Activated T-cell treated with anti-CD3 and anti-CD28 coated beads, Interleukin-2, amount 50 U/mL, for 48 hours (primary cell): ENCODE results near the gene NPFFR2.
"Not testable (repeated sequence)": the region's sequence is repeated elsewhere in the genome, so short reads cannot be mapped to it uniquely, and the experiment has no call there.

ENCODE experiments used
- DNase-seq, 2 experiments: peaks; one replicate each; pipeline ENCODE4 v3.0.0-alpha.2; 2020

NPFFR2 gene

GRCh38 chr4:72112514-72113156 lies 80.8 kb downstream of the NPFFR2 start:
- DNase-seq: no peak

DNA sequence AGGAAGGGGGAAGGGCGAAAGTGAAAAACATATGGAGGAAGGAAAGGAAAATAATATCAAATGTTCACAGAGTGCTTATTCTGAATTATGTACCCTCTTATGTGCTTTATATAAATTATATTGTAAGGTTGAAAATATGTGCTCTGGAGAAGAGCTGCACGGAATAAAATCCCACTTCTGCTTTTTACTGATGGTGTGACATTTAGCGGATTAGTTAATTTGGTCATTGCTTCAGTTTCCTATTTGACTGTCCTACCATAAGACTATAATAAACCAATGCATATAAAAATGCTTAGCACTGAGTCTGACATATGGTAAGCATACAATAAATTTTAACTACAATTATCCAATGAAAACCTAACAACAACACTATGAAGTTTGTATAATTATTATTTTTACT lies 86.2 kb downstream of the NPFFR2 start:
- DNase-seq: no peak

DNA sequence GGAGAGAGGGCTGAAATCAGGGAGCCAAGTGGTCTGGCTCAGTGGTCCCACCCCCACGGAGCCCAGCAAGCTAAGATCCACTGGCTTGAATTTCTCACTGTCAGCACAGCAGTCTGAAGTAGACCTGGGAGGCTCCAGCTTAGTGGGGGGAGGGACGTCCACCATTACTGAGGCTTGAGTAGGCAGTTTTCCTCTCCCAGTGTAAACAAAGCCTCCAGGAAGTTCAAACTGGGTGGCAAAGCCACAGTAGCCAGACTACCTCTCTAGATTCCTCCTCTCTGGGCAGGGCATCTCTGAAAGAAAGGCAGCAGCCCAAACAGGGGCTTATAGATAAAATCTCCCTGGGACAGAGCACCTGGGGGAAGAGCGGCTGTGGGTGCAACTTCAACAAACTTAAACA lies 88.1 kb downstream of the NPFFR2 start:
- DNase-seq: no peak

- DNase-seq: no peak
Measured at GRCh38 chr4:72128741-72129140, 96.9 kb downstream of the NPFFR2 start.

GRCh38 chr4:72136429-72136828 lies 104.6 kb downstream of the NPFFR2 start:
- no peak for DNase-seq

GRCh38 chr4:72139997-72140396 lies 108.2 kb downstream of the NPFFR2 start:
- not testable (repeated sequence) for DNase-seq

- DNase-seq: no peak
Measured at GRCh38 chr4:72144241-72144640, 112.4 kb downstream of the NPFFR2 start.

DNA sequence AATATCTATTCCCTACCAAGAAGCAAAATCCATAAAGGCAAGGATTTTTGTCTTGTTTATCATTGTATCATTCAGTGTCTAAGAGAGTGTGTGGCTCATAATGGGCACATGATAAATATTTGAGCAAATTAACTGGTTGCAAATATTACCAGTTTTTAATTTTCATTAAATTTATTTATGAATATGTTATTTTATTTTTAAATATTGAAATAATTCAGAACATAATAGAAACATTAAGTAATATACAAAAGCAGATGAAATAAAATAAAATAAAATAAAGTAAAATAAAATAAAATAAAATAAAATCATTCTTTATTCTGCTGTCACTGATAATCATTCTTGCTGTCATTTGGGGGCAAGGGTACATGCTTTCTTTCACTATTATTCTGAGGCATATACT lies 120.9 kb downstream of the NPFFR2 start:
- no peak for DNase-seq

- not testable (repeated sequence) for DNase-seq
Measured at GRCh38 chr4:72153634-72154033, 121.8 kb downstream of the NPFFR2 start.

- DNase-seq: not testable (repeated sequence)
Measured at GRCh38 chr4:72169285-72169684, 137.5 kb downstream of the NPFFR2 start.

DNA sequence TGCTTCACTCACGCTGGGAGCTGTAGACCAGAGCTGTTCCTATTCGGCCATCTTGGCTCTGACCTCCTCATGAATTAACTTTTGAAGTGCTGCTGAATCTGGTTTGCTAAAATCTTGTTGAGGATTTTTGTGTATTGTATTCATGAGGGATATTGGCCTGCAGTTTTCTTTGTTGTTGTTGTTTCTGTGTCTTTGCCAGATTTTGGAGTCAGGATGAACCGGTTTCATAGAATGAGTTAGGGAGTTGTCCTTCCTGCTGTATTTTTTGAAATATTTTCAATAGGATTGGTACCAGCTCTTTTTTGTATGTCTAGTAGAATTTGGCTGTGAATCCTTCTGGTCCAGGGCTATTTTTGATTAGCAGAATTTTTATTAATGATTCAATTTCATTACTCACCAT lies 138.1 kb downstream of the NPFFR2 start:
- DNase-seq: no peak

DNA sequence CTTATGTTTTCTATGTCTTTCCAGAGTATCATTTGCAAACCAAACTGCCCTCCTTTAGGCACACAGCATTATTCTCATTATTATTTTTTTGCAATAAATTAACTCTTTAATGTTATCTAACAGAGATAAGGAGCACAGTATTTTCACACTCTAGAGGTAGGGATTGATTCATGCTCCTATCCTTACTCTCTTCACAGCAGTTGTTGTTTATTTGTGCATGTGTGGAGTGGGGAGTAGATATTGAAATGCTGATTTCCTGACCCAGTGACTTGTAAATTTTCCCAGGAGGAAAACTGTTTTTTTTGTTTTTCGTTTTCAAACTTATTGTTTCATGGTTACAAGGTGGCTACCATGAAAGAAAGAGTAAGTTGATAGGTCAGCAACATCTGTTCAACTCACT lies 140.0 kb downstream of the NPFFR2 start:
- no peak for DNase-seq

- no peak for DNase-seq
Measured at GRCh38 chr4:72179342-72179741, 147.5 kb downstream of the NPFFR2 start.

GRCh38 chr4:72186714-72187113 lies 154.9 kb downstream of the NPFFR2 start:
- no peak for DNase-seq

- DNase-seq: no peak
Measured at GRCh38 chr4:72194046-72194445, 162.2 kb downstream of the NPFFR2 start.

DNA sequence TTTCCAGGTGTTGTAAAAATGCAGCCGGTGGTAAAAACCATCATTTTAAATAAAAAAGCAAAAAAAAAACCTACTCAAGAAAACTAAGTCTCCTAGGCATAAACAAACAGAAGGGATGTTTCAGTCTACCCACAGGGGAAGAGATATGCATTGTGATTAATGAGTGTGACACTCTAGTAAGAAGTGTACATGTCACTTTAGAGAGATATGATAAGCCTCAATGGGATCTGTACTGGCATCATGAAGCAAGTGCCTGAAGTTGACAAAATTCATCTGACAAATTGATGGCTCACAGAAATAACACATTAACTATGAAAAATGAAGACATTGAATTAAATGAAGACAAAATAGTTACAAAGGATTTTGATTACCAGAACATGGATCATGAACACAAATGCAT lies 162.7 kb downstream of the NPFFR2 start:
- DNase-seq: no peak
